ENCODE measurements around the gene FHAD1. TPM values are rescaled to one million over a fixed set of nuclear protein-coding genes. Genes with fewer than 3 reads are reported as not detected.

FHAD1 gene
- total and polyA plus RNA-seq, 10 of the 15 experiments (the other 5 are each of a cell fraction or from before 2014, with no cell fraction given), result 0.09 to 1.0 (median 0.32) TPM; not detected in 2

- TF ChIP-seq, protein P1, sequence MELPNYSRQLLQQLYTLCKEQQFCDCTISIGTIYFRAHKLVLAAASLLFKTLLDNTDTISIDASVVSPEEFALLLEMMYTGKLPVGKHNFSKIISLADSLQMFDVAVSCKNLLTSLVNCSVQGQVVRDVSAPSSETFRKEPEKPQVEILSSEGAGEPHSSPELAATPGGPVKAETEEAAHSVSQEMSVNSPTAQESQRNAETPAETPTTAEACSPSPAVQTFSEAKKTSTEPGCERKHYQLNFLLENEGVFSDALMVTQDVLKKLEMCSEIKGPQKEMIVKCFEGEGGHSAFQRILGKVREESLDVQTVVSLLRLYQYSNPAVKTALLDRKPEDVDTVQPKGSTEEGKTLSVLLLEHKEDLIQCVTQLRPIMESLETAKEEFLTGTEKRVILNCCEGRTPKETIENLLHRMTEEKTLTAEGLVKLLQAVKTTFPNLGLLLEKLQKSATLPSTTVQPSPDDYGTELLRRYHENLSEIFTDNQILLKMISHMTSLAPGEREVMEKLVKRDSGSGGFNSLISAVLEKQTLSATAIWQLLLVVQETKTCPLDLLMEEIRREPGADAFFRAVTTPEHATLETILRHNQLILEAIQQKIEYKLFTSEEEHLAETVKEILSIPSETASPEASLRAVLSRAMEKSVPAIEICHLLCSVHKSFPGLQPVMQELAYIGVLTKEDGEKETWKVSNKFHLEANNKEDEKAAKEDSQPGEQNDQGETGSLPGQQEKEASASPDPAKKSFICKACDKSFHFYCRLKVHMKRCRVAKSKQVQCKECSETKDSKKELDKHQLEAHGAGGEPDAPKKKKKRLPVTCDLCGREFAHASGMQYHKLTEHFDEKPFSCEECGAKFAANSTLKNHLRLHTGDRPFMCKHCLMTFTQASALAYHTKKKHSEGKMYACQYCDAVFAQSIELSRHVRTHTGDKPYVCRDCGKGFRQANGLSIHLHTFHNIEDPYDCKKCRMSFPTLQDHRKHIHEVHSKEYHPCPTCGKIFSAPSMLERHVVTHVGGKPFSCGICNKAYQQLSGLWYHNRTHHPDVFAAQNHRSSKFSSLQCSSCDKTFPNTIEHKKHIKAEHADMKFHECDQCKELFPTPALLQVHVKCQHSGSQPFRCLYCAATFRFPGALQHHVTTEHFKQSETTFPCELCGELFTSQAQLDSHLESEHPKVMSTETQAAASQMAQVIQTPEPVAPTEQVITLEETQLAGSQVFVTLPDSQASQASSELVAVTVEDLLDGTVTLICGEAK (IDR thresholded peaks at IDR 0.05; ENCODE audit: borderline replicate concordance), result no peak
- no peak for TF ChIP-seq NR2C2 (IDR thresholded peaks at IDR 0.05; ENCODE audit: borderline replicate concordance, control insufficient read depth, insufficient read length, low read depth)
- TF ChIP-seq HCFC1 (IDR thresholded peaks at IDR 0.05; ENCODE audit: low read length), result no peak
Measured at GRCh38 chr1:15328351-15329103, 81.5 kb downstream of the FHAD1 start (continued).

- H3K36me3 ChIP-seq (ENCODE audit: control insufficient read depth in 2 of 2, insufficient read depth in 2 of 2, low read length in 1 of 2), result no peaks in the 10 kb centered on the region
- H3K27ac ChIP-seq (ENCODE audit: control insufficient read depth, insufficient read depth), result no peak overlapping the region
- RAD21 ChIA-PET (ENCODE audit: unreplicated experiment), result no interaction called here
- no TSS peak for BruUV-seq (replicated peaks)
- in situ Hi-C loops (cut with MboI) (loop anchor here (5.0 kb wide), 1 partner anchor 98 kb away; no protein-coding TSS in a partner anchor), intact Hi-C loops (cut with micrococcal nuclease; ENCODE audit: unreplicated experiment) (no loop called here)
- no peak for ATAC-seq
- WGBS (ENCODE audit: insufficient coverage, insufficient replicate concordance, low lambda C conversion rate, missing lambda C conversion rate), result 47% methylated on average over 21 of the region's 21 CpGs
- DNase-seq (ENCODE audit: low read depth, low spot score), result no peak
- no peak overlapping the region for H3K4me3 ChIP-seq
- CTCF ChIA-PET, result no interaction called here
- no peaks in the 10 kb centered on the region for H3K79me2 ChIP-seq (ENCODE audit: control insufficient read depth, insufficient read depth, low read length)
- FAIRE-seq, result no peak
- H3K27me3 ChIP-seq (replicated peaks in 1 of 2; ENCODE audit: control insufficient read depth in 2 of 2, insufficient read depth in 2 of 2, low read length in 1 of 2), result peaks cover 0 to 2% of the 10 kb centered on the region in 2 experiments; a peak in 1 of 4 replicates
- POLR2A ChIA-PET, result no interaction called here
- H2AFZ ChIP-seq (ENCODE audit: control insufficient read depth, low read depth, low read length), result no peak overlapping the region
- no peaks in the 10 kb centered on the region; the same call in 1 of the 2 replicates for H4K20me1 ChIP-seq (ENCODE audit: control insufficient read depth, insufficient read depth)
- H3K4me2 ChIP-seq (ENCODE audit: control insufficient read depth, insufficient read depth), result no peak overlapping the region
- H3K9ac ChIP-seq (ENCODE audit: control insufficient read depth, insufficient read depth, low read length), result no peak overlapping the region
- TF ChIP-seq ATF2 (IDR thresholded peaks at IDR 0.05; ENCODE audit: low read length), result peak; percentile 51
- peak; percentile 2 to 29 (median 28); a peak in 3 of 6 replicates for TF ChIP-seq CTCF (IDR thresholded peaks at IDR 0.05 in 2 of 3, conservative IDR thresholded peaks at IDR 0.05 in 1 of 3; ENCODE audit: control insufficient read depth in 2 of 3, extremely low read depth in 1 of 3, insufficient read depth in 1 of 3, low read depth in 3 of 3, low read length in 3 of 3)
- TF ChIP-seq RAD21 (IDR thresholded peaks at IDR 0.05; ENCODE audit: insufficient read depth, low read depth, low read length), result peak; percentile 78
- TF ChIP-seq SREBF1 (IDR thresholded peaks at IDR 0.05; ENCODE audit: low read length), result no peak
- TF ChIP-seq YBX1 (IDR thresholded peaks at IDR 0.05), result no peak
- peak; percentile 19; the same call in 1 of the 2 replicates for TF ChIP-seq SMC3 (IDR thresholded peaks at IDR 0.05; ENCODE audit: borderline replicate concordance, low read length)
- peak; percentile 95 for TF ChIP-seq MEF2A (IDR thresholded peaks at IDR 0.05; ENCODE audit: insufficient read depth, low read depth, low read length)
- H3K9me3 ChIP-seq (replicated peaks; ENCODE audit: control insufficient read depth, insufficient read depth, low read length), result no peaks in the 10 kb centered on the region
- SMC1A ChIA-PET (ENCODE audit: uncharacterized antibody, unreplicated experiment), result no interaction called here
- H3K4me1 ChIP-seq (ENCODE audit: control insufficient read depth, insufficient read depth, low read length), result no peaks in the 10 kb centered on the region
Measured at GRCh38 chr1:15329104-15329820, 82.2 kb downstream of the FHAD1 start.
